ENCODE results near the gene CREB5. TPM values are rescaled to one million over a fixed set of nuclear protein-coding genes. Genes with fewer than 3 reads are reported as not detected.

Gene CREB5
- total and polyA plus RNA-seq, 11 donors = 7.6 to 38.7 (median 15.2) TPM

DNA sequence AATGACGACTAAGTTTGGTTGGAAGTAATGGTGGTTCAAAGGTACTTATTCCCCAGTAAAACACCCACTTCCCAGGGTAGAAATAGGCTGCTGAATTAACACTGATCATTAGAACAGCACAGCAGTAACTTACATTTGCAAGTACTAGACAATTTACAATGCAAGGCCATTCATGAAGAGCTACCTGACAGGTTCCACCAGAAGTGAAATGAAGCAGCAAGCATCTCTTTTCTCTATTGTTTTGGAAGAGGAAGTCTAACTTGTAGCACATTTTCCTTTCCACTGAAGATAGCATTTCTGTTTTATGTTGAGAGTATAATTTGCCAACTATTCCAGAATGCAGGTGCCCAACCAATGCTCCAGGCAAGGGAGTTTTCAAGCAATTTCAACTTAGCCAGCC, 145.9 kb downstream of the CREB5 start:
- 73 to 94% (median 79%) methylated on average over 1 of the region's 1 CpG for WGBS, 4 donors
- Histone ChIP-seq H3K27ac (no peak overlapping the region), H3K36me3 (no peaks in the 10 kb centered on the region), H3K4me1 (peaks cover 0 to 16% (median 0%) of the 10 kb centered on the region in 12 donors), H3K27me3 (no peaks in the 10 kb centered on the region), H3K4me3 (no peak overlapping the region), H3K9me3 (no peaks in the 10 kb centered on the region)
- TF ChIP-seq, protein P1, sequence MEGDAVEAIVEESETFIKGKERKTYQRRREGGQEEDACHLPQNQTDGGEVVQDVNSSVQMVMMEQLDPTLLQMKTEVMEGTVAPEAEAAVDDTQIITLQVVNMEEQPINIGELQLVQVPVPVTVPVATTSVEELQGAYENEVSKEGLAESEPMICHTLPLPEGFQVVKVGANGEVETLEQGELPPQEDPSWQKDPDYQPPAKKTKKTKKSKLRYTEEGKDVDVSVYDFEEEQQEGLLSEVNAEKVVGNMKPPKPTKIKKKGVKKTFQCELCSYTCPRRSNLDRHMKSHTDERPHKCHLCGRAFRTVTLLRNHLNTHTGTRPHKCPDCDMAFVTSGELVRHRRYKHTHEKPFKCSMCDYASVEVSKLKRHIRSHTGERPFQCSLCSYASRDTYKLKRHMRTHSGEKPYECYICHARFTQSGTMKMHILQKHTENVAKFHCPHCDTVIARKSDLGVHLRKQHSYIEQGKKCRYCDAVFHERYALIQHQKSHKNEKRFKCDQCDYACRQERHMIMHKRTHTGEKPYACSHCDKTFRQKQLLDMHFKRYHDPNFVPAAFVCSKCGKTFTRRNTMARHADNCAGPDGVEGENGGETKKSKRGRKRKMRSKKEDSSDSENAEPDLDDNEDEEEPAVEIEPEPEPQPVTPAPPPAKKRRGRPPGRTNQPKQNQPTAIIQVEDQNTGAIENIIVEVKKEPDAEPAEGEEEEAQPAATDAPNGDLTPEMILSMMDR (IDR thresholded peaks at IDR 0.05) = no peak
- no peak for TF ChIP-seq POLR2A (IDR thresholded peaks at IDR 0.05)
- DNase-seq (no peak), ATAC-seq (no peak)
- intact Hi-C loops (cut with DNase I) = no loop called here

DNA sequence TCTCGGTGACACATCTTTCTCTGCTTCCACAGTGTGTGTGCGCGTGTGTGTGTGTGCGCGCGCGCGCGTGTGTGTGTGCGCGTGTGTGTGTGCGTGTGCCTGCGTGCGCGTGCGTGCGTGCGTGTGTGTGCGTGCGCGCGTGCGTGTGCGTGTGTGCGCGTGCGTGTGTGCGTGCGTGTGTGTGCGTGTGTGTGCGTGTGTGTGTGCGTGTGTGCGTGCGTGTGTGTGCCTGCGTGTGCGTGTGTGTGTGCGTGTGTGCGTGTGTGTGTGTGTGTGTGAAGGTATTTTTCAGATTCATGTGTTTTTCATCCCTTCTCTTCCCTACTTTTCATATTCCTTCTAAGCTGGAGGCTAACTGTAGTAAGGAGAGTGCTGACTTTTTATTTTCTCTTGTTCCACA, 148.4 kb downstream of the CREB5 start:
- TF ChIP-seq, protein P1 (IDR thresholded peaks at IDR 0.05) = no peak
- no peak for TF ChIP-seq POLR2A (IDR thresholded peaks at IDR 0.05)
- 33 to 63% (median 54%) methylated on average over 24 to 38 of the region's 38 CpGs for WGBS, 4 donors
- H3K27me3 ChIP-seq = no peaks in the 10 kb centered on the region
- peaks cover 0 to 8% (median 0%) of the 10 kb centered on the region in 12 donors for H3K4me1 ChIP-seq
- DNase-seq (no peak), ATAC-seq (no peak)
- intact Hi-C loops (cut with DNase I) = no loop called here
- H3K36me3 ChIP-seq = no peaks in the 10 kb centered on the region
- no peaks in the 10 kb centered on the region for H3K9me3 ChIP-seq
- no peak overlapping the region for H3K27ac ChIP-seq
- no peak overlapping the region for H3K4me3 ChIP-seq

- no peak for TF ChIP-seq POLR2A (IDR thresholded peaks at IDR 0.05)
- 95 to 98% (median 97%) methylated on average over 3 of the region's 3 CpGs for WGBS, 4 donors
- H3K9me3 ChIP-seq = no peaks in the 10 kb centered on the region
- H3K36me3 ChIP-seq = no peaks in the 10 kb centered on the region
- DNase-seq (no peak), ATAC-seq (no peak)
- H3K27me3 ChIP-seq = no peaks in the 10 kb centered on the region
- no peak overlapping the region for H3K27ac ChIP-seq
- H3K4me3 ChIP-seq = no peak overlapping the region
- intact Hi-C loops (cut with DNase I) = no loop called here
- H3K4me1 ChIP-seq = no peaks in the 10 kb centered on the region
These were observed 151.7 kb downstream of the CREB5 start for GRCh38 chr7:28564033-28564432.

DNA sequence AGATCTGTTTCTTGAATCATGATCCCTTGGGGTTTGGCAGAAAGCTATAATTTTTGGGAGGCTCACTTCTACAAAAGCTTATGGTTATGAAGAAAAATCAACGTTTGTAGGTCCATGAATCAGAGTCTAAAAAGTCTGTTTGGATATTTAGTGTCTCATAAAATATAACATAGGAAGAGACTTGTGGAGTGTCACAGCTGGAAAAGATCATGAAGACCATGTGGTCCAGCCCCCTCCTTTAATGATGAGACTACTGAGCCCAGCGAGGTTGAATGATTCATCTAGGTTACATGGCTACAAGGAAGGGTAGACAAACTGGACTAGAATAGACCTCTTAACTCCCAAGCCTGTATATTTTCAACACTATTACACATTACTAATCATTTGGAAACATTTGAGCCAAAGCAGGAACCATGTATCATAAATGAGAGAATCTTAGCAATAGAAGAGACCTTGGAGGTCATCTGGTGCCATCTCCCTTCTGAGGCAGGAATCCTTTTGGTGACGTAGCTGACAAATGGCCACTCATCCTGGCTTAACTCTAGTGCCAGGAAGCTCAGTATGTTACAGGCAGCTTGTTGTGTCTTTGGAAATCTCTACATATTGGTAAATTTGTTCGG, 152.5 kb downstream of the CREB5 start:
- DNase-seq = no peak
- ATAC-seq = no peak
- H3K4me3 ChIP-seq = no peak overlapping the region
- H3K27ac ChIP-seq = no peak overlapping the region
- WGBS, 4 donors = 89 to 94% (median 91%) methylated on average over 4 of the region's 4 CpGs
- H3K4me1 ChIP-seq = no peaks in the 10 kb centered on the region
- H3K36me3 ChIP-seq = no peaks in the 10 kb centered on the region
- no peaks in the 10 kb centered on the region for H3K9me3 ChIP-seq
- no peak for TF ChIP-seq POLR2A (IDR thresholded peaks at IDR 0.05)
- TF ChIP-seq, protein P1 (IDR thresholded peaks at IDR 0.05) = no peak
- intact Hi-C loops (cut with DNase I) = no loop called here
- H3K27me3 ChIP-seq = no peaks in the 10 kb centered on the region

DNA sequence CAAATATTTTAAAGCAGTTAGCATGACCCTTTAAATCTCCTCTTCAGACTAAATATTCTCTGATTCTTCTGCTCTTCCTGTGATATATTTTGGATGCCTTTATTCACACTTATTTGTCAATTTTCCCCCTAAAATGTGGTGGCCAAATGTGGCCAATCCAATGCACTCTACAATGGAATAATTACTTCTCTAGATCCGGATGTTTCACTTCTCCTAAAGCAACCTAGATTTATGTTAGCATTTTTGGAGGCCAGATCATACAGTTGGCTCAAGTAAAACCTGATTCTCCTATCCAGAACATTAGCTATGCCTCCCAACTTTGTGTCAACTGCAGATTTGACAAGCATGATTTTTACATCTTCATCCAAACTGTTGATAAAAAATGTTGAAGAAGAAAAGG, 153.7 kb downstream of the CREB5 start:
- DNase-seq = no peak
- H3K27ac ChIP-seq = no peak overlapping the region
- no peaks in the 10 kb centered on the region for H3K27me3 ChIP-seq
- no peak for ATAC-seq
- TF ChIP-seq, protein P1 (IDR thresholded peaks at IDR 0.05) = no peak
- TF ChIP-seq POLR2A (IDR thresholded peaks at IDR 0.05) = no peak
- H3K36me3 ChIP-seq = no peaks in the 10 kb centered on the region
- no peak overlapping the region for H3K4me3 ChIP-seq
- intact Hi-C loops (cut with DNase I) = no loop called here
- no peaks in the 10 kb centered on the region for H3K9me3 ChIP-seq
- WGBS, 4 donors = 68 to 80% (median 71%) methylated on average over 1 of the region's 1 CpG
- H3K4me1 ChIP-seq = no peaks in the 10 kb centered on the region
